Brain pericyte (primary cell): ENCODE data around the gene CEP57.
A peak's percentile ranks its signal among the peaks of the same experiment; 100 is the strongest.

Experiments used
- DNase-seq: peaks from one replicate; pipeline ENCODE4 v3.0.0-alpha.2; 2012; ENCODE audit warnings: low read depth, low spot score

Gene CEP57

DNA sequence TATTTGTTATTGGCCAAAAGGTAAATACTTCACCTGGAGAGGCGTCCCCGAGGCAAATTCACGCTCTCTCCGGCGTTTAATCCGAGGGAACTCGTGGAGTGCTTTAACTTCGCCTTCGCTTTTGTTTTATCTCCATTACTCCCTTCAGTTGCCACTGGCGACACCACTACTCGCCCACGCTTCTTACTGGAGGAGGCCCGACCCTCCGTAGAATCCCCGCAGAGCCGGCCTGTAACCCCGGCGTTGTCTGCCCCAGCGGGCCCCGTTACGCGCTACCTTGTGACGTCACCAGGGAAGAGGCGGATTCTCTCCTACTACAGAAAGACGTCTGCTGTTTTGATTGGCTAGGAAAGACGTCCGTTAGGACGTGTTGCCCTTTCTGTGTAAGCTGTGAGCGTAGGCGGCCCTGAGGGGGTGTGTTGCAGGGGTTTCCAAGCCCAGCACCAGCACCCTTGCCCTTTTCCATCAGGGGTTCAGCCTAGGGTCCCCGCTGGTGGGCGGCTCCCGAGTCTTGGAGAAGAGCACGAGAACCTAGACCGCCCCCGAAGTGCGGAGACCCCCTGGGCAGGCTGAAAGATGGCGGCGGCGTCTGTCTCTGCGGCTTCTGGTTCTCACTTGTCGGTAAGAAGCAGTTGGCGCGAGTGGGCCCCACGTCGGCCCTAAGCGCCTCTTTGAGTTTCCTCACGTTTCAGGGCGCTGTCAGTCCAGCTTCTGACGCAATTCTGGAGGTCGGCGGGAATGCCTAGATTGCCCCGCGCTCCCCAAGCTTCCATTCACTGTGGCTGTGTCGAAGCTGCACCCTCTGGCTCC is at the start of gene CEP57:
Gene CEP57 (plus strand): TSS at position 376 of the 810 bp plus-strand sequence. CDS start 201 bp downstream, at position 577.
- peak; percentile 93 for DNase-seq

DNA sequence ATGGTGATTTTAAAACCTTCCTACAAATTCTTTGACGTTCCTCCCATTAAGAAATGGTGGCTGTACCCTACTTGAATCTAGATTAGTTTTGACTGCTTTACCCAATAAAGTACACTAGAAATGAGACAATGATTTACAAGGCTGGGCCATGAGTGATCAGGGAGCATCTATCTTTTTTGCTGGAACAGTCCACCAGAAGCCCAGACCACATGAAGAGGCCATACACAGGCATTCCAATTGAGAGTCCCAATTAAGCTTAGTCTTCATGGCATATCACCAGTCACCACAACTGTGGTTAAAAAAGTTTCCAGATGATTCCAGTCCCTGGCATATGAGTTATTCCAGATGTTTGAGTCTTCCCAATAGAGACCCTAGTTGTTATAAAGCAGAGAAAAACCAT is 40.2 kb upstream of the CEP57 start:
- no peak for DNase-seq

DNA sequence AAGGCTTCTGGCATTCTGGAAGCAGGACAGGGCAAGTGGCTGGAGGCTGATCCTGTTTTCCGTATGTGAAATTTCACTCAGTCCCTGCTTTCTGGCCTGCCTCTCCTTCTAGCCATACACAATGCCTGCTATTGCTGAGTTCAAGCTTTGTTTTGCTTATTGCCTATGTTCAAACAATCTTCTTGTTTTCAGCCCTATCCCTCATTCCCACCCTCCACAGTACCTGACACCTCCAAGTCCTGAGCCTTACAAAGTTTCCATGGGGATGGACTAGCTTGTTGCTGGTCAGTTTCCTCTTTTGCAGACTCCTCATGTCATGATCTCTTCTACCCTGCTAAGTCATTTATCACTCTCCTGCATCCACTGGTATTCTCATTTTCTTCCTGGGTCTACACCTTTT is 38.8 kb upstream of the CEP57 start:
- DNase-seq = no peak

DNA sequence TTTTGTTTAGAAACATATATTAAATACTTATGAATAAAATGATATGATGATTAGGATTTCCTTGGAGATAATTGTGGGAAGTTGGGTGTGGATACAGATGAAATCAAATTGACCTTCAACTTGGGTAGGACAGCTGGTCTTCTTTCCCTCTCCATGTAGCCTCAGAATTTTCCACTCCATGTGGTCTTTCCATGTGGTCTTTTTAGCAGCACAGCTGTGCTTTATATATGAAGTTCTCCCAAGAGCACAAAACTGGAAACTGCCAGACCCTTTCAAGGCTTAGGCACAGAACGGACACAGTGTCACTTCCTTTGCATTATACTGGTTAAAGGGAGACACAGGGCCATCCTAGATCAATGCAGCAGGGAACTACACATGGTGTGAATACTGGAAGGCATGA is 29.4 kb upstream of the CEP57 start:
- no peak for DNase-seq

DNA sequence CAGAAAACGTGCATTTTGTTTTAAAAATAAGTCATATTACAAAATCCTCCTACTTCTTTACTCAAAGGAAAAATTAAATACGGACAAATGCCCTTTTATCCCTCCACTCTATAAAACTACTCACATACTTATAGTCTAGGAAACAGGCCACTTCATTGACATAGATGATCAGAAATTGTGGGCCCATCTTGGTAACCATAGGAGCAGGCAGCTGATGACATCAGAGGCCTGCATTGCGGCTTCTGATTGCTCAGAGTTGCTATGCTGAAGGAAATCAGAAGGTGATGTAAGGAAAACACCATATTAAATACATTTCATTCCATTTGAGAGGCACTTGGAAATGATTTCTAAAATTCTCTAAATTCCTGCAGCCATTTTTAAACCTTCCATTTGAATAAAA is 27.8 kb upstream of the CEP57 start:
- DNase-seq = no peak

DNA sequence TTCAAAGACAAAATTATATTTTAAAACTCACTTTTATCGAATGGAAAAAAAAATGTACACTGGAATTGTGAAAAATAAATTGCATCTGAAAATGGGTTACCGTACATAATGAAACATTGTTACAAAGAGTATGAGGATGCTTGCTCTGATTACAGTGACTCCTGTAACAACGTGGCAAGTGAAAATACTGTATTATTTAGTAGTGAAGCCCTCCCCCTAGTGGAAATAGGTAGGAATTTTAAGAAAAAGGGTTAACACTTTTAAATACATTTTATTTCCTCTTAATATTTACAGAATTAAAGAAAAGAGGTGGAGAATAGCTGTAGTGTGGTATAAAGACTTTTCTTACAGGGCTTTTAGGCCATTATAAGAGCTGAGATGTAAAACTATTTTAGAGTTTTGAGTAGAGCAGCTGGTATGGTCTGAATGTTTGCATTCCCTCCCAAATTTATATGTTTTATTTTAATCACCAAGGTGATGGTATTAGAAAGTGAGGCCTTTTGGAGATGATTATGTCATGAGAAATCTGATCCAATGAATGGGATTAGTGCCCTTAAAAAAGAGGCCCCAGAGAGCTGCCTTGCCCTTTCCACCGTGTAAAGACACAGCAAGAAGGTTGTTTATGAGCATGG is 25.9 kb upstream of the CEP57 start:
- DNase-seq = peak; percentile 10

DNA sequence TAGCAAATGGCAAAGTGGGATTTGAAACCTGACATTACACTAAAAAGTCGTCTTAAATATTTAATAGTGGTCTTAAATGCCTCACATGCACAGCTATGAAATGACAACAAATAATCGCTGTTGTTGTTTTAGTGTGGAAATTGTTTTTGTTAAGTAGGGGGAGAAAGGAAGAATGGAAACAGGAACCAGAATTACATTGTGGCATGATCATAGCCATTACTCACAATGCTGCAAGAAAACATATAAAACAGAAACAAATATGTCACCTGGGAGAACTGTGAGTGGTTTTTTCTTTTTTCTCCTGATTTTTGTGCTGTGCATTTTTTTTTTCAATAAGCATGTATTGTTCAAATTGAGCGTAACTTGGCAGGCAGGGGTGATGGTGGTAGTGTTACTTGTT is 23.6 kb upstream of the CEP57 start:
- DNase-seq = no peak

DNA sequence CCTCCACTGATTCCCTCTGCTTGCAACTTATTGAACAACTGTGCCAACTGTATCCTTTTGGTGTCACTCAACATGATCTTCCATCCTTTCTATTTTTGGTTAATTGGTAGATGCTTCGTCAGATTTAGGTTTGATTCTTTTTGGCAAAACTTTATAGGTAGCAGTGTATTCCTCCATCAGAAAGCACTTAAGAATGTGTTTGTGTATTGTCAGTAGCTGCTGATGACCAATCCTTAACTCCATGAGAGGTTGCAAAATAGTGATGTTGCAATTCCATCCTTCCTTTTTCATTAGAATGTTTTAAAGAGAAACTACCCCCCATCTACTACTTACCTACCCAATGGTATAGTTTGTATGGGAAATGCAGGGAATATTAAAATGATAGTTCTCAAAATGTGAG is 22.8 kb upstream of the CEP57 start:
- DNase-seq = no peak

DNA sequence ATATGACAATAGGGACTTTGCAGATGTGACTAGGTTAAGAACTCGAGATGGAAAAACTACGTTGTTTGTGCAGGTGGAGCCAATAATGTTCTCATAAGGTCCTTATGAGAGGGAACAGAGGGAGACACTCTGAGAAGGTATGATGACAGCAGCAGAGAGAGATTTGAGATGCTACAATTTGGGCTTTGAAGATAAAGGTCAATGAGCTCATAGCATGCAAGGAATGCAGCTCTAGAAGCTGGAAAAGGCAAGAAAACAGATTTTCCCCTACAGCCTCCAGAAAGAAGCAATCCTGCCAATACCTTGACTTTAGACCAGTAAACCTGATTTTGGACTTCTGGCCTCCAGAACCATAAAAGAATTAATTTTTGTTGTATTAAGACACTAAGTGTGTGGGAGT is 21.8 kb upstream of the CEP57 start:
- DNase-seq = no peak

DNA sequence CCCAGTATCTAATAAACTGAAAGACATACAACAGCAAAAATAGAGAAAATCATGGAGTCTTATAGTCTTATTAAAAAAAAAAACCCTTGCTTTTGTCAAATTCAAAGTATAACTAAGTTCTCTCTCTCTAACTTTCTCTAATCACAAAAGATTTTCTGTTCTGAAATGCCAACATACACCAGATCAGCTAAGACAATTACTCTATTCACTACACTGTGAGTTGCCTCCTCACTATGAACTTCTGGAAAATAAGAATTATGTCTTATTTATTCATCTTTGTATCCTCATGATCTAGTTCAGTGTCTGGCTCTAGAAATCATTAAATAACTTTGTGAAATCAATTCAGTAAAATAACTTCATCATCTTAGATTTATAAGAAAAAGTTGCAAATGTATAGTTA is 13.4 kb upstream of the CEP57 start:
- DNase-seq = no peak

DNA sequence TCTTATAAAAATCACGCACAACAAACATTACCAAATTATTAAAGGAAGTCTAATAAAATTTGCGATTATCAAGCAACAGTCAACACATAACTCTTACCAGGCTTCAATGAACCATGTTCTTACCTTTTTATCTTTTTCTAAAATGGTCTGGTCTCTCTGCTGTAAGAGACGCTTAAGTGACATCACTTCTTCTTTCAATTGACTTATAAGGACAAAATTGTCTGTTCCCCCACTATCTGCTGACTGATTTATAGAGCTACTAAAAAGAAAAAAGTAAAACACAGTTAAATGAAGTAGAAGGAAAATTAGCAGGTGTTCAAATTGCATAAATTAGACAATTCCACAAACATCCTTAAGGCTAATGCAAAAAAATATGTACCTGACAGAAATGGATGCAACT is 11.6 kb upstream of the CEP57 start:
- DNase-seq = no peak

DNA sequence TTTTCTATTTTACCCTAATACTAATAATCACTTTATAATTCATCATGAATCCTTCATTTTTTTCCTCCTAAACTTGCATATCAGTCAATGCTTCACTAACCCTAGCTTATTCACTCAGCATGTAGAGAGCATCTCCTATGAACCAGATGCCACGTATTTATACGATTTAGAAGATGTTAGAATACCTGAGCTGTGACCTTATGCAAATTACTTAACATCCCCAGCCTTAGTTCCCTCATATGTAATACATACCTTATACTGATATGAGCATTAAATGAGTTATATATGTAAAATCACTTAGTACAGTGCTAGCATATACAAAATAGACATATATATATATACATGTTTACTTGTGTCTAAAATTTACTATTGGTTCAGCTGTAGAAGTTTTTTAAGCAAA is 9.8 kb upstream of the CEP57 start:
- no peak for DNase-seq

DNA sequence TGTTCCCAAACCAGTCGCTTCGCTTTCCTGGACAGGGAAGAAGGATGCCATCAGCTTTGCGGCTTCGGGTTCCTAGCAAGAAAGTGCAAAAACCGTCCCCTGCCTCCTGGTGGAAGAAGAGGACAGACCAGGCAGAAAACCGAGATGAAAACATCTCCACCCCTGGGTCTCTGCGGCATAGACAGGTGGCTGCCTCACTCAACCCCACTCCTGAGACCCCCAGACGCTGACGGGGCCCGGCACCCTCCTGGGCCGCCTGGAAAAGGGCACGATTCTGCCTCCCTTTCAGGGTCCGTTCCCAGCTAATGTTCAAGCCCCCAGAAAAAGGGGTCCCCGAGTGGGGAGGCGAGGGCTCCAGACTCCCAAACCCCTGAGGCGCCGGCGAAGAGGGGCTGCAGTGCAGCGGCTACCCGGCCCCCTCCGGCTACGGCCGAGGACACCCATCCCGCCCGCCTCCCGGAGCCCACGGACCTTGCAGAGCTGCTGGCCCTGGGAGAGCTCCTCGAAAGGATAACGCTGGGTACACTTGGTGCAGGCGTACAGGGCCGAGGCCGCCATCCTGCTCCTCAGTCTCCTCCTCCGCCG is 1.3 kb upstream of the CEP57 start:
- DNase-seq = no peak

DNA sequence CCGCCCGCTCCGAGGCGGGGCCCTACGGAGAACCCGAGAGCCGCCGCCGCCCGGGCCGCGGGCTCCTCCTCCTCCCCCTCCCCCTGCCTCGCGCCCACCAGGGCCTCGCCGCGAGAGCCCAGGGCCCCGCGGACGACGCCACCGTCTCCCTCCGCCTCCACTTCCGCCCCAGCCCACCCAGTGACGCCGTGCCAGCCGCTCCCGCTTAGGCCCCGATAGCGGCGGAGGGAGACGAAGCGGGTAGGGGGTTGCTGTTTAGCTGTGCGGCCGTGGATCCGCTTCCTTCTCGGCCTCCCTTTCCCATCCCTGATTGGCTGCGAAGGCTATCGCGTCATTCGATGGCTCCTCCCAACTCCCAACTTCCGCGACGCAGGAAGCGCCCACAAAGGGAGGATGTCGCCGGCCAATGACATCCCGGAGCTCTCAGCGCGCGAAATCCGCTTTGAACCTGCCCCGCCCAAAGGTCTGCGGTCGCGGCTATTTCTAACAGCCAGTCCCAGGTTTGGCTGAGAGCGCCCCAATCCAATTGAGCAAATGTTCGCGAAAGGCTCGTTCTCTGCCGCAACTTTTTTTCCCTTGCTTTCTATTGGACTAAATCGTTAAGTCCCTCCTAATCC is 684 bp upstream of the CEP57 start, which contains the start of gene FAM76B:
Gene FAM76B (minus strand): TSS at position 277 of the 617 bp plus-strand sequence. CDS start 304 bp downstream, outside the sequence.
- peak; percentile 98 for DNase-seq

DNA sequence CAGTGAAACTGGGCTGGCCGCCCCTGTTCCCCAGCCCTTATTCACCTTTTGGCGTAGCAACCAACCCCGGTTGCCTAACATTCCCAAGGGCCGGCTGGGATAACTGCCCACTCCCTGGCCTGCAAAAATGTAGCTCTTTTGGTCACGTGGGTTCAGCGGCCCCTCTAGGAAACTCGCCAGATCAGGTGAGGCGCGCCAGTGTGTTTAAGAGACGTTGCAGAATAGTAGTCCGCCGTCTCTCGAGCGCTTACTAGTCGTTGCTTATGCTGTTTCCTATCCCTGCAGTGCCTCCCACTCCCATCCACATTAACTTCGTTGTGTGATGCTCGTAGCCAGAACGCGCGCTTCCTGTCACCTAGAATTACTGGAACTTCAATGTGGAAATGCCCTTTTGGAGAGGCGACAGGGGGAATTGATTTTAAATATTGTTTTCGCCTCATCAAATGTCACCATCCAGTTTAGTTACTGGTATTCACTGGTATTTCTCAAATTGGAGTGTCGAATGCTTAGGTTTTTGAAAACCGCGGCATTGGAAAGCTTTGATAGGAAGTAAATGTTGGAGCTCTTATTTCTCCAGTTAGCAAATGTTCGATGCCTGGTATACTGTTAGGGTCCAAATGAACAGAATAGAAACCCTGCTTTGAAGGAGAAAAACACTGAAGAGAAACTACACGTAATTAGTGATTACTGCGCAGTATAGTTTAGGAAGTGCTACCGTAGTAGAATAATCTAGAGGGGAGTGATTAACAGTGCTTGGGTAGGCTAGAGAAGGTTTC is 823 bp downstream of the CEP57 start:
- DNase-seq = peak; percentile 7

DNA sequence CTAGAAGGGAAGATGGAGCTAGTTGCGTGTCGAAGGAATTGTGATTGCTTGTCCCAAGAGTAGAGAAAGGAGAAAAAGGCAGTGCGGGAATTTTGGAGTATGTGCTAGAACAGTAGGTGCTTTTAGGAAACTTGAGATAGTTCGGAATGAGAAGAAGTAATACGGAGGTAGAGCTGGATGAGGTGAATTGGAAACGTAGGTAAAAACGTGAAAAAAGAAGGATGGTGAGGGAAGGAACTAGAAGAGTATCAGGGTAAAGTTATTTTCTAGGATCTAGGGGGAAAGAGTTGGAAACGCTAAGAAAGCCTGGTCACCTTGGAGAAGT is 1.4 kb downstream of the CEP57 start:
- no peak for DNase-seq

DNA sequence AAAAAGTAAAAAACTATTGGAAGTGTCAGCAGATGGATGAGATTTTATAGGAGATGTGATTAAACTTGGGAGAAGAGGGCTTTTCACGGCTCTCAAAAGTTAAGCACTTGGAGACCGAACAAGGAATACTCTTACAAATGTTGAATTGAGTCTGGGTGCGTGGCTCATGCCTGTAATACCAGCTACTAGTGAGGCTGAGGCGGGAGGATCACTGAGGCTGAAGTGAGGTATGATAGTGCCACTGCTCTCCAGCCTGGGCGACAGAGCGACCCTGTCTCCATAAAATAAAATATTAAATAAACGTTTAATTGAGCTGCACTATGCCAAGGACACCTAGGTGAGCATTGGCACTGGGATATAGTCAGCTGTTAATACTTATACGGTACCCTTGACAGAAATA is 1.9 kb downstream of the CEP57 start:
- no peak for DNase-seq

DNA sequence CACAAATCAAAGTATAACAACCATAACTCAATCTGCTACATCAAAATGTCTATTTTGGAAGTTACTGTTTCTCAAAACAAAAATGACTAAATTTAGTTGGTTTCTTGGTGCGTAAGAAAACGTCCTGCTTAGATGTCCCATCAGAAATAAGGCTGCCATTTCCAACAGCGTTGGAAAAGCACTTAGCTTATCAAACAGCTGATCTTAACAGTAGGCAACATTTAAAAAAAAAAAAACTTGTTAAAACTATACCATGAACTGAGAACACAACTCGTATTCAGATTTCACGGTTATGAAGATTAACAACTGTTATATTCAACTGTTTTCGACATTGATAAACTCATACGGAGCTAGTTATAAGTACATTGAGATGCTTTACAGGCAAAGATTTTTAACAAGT is 2.4 kb downstream of the CEP57 start:
- DNase-seq = no peak

DNA sequence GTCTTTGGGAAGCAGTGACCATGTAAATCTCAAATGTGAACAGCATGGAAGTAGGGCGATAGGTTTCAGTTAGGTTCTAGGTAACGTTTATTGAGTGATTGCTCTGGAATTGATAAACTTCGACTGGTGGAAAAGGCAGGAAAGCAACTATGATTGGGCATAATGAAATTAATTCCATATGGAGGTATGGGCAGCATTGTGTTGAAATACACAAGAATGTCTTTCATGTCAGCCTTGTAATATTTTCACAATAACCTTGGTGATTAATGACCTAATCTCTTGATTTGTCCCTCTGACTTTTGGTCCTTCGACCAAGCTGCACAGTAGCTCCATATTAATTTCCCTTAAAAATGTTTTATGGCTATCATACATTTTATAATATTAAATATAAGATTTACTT is 2.8 kb downstream of the CEP57 start:
- DNase-seq = no peak

DNA sequence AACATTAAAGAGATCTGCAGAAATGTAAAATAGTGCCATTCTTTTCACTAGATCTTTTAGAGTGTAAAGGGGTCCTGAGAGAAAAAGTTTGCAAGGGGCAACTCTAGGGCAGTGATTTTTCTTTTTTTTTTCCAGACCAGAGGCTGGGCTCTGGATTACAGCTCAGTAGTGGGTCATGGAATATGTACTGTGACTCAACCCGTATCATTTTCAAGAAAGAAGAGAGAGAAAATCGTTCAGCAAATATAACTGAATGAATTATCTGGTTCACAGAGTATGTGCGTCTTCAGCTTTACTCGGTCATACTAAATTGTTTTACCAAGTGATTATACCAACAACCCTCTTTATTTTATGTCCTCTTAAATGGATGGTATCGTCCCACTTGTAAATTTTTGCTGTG is 3.8 kb downstream of the CEP57 start:
- no peak for DNase-seq

DNA sequence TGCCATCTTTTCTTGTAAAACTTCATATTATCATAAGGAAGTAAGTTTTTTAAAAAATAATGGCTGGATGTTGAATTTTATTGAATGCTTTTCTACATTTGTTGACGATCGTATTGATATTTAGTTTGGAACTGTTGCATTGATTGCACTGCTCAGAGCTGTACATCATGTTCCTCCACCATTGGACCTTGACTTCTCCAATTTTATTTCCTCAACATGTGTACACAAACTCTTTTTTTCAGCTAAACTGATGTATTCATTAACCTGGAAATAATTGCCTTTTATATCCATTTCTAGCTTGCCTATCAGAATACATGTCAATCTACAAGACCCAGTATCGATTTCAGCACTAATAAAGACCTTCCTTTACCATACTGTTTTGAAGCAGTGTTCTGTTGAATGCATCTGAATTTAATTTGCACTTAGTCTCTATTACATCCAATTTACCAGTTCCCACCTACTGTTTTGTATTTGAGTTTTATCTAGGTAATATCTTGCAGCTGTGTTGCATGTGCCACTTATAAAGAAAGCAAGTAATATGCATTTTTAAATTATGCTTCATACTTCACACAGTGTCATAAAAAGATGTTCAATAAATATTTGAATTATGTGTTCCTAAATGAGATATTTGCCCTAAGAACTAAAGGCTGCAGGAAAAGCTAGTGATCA is 5.5 kb downstream of the CEP57 start:
- DNase-seq = no peak
